ENCODE data around the gene TTC1. TPM values are rescaled to one million over a fixed set of nuclear protein-coding genes. Genes with fewer than 3 reads are reported as not detected.

TTC1 gene
- total RNA-seq, 2 experiments from 2014 or later, result 32.6 to 35.1 TPM

- no peak overlapping the region for H3K27ac ChIP-seq (ENCODE audit: low read depth, low read length, poor library complexity, severe bottlenecking)
- H3K4me2 ChIP-seq (ENCODE audit: low read length), result no peak overlapping the region
- TF ChIP-seq, protein P1, sequence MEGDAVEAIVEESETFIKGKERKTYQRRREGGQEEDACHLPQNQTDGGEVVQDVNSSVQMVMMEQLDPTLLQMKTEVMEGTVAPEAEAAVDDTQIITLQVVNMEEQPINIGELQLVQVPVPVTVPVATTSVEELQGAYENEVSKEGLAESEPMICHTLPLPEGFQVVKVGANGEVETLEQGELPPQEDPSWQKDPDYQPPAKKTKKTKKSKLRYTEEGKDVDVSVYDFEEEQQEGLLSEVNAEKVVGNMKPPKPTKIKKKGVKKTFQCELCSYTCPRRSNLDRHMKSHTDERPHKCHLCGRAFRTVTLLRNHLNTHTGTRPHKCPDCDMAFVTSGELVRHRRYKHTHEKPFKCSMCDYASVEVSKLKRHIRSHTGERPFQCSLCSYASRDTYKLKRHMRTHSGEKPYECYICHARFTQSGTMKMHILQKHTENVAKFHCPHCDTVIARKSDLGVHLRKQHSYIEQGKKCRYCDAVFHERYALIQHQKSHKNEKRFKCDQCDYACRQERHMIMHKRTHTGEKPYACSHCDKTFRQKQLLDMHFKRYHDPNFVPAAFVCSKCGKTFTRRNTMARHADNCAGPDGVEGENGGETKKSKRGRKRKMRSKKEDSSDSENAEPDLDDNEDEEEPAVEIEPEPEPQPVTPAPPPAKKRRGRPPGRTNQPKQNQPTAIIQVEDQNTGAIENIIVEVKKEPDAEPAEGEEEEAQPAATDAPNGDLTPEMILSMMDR (conservative IDR thresholded peaks at IDR 0.05; ENCODE audit: low read length), result no peak
- TF ChIP-seq EZH2phosphoT487 (IDR thresholded peaks at IDR 0.05; ENCODE audit: borderline replicate concordance, low read depth, low read length), result no peak
- no peak for DNase-seq (ENCODE audit: low spot score)
- H4K20me1 ChIP-seq (ENCODE audit: insufficient read depth, low read length), result no peaks in the 10 kb centered on the region
- no peaks in the 10 kb centered on the region for H3K4me1 ChIP-seq (ENCODE audit: insufficient read depth, low read length, poor library complexity, severe bottlenecking)
- H3K4me3 ChIP-seq (ENCODE audit: low read depth, low read length, poor library complexity, severe bottlenecking), result no peak overlapping the region
- BruUV-seq (replicated peaks), result no TSS peak
- ChIA-PET POLR2A (no interaction called here), CTCF (ENCODE audit: unreplicated experiment) (no interaction called here)
- intact Hi-C loops (cut with micrococcal nuclease; ENCODE audit: unreplicated experiment), result no loop called here
- H3K9me2 ChIP-seq (ENCODE audit: insufficient read depth, low read length), result no peaks in the 10 kb centered on the region
- no peaks in the 10 kb centered on the region for H3K36me3 ChIP-seq (ENCODE audit: insufficient read depth, low read length)
- H3K9me3 ChIP-seq (ENCODE audit: low read length), result no peaks in the 10 kb centered on the region
- no peaks in the 10 kb centered on the region for H3K79me2 ChIP-seq (ENCODE audit: insufficient read depth, low read depth, low read length)
- no peak overlapping the region for H2AFZ ChIP-seq (ENCODE audit: low read length)
Observed at GRCh38 chr5:159971514-159971913, 37.4 kb upstream of the TTC1 start.

DNA sequence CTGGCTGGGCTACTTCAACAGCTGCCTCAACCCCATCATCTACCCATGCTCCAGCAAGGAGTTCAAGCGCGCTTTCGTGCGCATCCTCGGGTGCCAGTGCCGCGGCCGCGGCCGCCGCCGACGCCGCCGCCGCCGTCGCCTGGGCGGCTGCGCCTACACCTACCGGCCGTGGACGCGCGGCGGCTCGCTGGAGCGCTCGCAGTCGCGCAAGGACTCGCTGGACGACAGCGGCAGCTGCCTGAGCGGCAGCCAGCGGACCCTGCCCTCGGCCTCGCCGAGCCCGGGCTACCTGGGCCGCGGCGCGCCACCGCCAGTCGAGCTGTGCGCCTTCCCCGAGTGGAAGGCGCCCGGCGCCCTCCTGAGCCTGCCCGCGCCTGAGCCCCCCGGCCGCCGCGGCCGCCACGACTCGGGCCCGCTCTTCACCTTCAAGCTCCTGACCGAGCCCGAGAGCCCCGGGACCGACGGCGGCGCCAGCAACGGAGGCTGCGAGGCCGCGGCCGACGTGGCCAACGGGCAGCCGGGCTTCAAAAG, 36.9 kb upstream of the TTC1 start:
- H3K9me3 ChIP-seq (ENCODE audit: low read length), result no peaks in the 10 kb centered on the region
- POLR2A ChIA-PET, result no interaction called here
- intact Hi-C loops (cut with micrococcal nuclease; ENCODE audit: unreplicated experiment), result no loop called here
- no TSS peak for BruUV-seq (replicated peaks)
- no peak for TF ChIP-seq EZH2phosphoT487 (IDR thresholded peaks at IDR 0.05; ENCODE audit: borderline replicate concordance, low read depth, low read length)
- TF ChIP-seq, protein P1 (conservative IDR thresholded peaks at IDR 0.05; ENCODE audit: low read length), result no peak
- H3K4me2 ChIP-seq (ENCODE audit: low read length), result no peak overlapping the region
- no peak for DNase-seq (ENCODE audit: low spot score)
- H2AFZ ChIP-seq (ENCODE audit: low read length), result no peak overlapping the region
- CTCF ChIA-PET (ENCODE audit: unreplicated experiment), result no interaction called here
- no peaks in the 10 kb centered on the region for H3K79me2 ChIP-seq (ENCODE audit: insufficient read depth, low read depth, low read length)
- no peak overlapping the region for H3K27ac ChIP-seq (ENCODE audit: low read depth, low read length, poor library complexity, severe bottlenecking)
- no peaks in the 10 kb centered on the region for H3K4me1 ChIP-seq (ENCODE audit: insufficient read depth, low read length, poor library complexity, severe bottlenecking)
- no peaks in the 10 kb centered on the region for H3K36me3 ChIP-seq (ENCODE audit: insufficient read depth, low read length)
- H3K4me3 ChIP-seq (ENCODE audit: low read depth, low read length, poor library complexity, severe bottlenecking), result no peak overlapping the region
- no peaks in the 10 kb centered on the region for H4K20me1 ChIP-seq (ENCODE audit: insufficient read depth, low read length)
- H3K9me2 ChIP-seq (ENCODE audit: insufficient read depth, low read length), result no peaks in the 10 kb centered on the region

GRCh38 chr5:159972538-159973362, 36.2 kb upstream of the TTC1 start:
- no peak for DNase-seq (ENCODE audit: low spot score)
- Histone ChIP-seq H3K79me2 (ENCODE audit: insufficient read depth, low read depth, low read length) (no peaks in the 10 kb centered on the region), H3K9me2 (ENCODE audit: insufficient read depth, low read length) (no peaks in the 10 kb centered on the region), H3K9me3 (ENCODE audit: low read length) (no peaks in the 10 kb centered on the region), H4K20me1 (ENCODE audit: insufficient read depth, low read length) (no peaks in the 10 kb centered on the region), H3K4me1 (ENCODE audit: insufficient read depth, low read length, poor library complexity, severe bottlenecking) (no peaks in the 10 kb centered on the region), H3K27ac (ENCODE audit: low read depth, low read length, poor library complexity, severe bottlenecking) (no peak overlapping the region), H3K4me2 (ENCODE audit: low read length) (no peak overlapping the region), H3K4me3 (ENCODE audit: low read depth, low read length, poor library complexity, severe bottlenecking) (no peak overlapping the region), H3K36me3 (ENCODE audit: insufficient read depth, low read length) (no peaks in the 10 kb centered on the region), H2AFZ (ENCODE audit: low read length) (no peak overlapping the region)
- CTCF ChIA-PET (ENCODE audit: unreplicated experiment), result no interaction called here
- no peak for TF ChIP-seq EZH2phosphoT487 (IDR thresholded peaks at IDR 0.05; ENCODE audit: borderline replicate concordance, low read depth, low read length)
- TF ChIP-seq, protein P1 (conservative IDR thresholded peaks at IDR 0.05; ENCODE audit: low read length), result no peak
- BruUV-seq (replicated peaks), result no TSS peak
- intact Hi-C loops (cut with micrococcal nuclease; ENCODE audit: unreplicated experiment), result no loop called here
- POLR2A ChIA-PET, result interaction anchor here (1.0 kb wide), 1 partner anchor 42 kb away, joined by 3 read pairs; no protein-coding TSS in a partner anchor

Data from OCI-LY7 (cell line).